ENCODE measurements around the gene AGAP4. TPM values are rescaled to one million over a fixed set of nuclear protein-coding genes. Genes with fewer than 3 reads are reported as not detected.

AGAP4 gene
- total RNA-seq, 2 experiments from 2014 or later: 20.7 to 22.0 TPM

Other genes with a start within 250 kb of the AGAP4 start
- 10 to 100 TPM; 15.7 to 21.1 TPM for gene ZFAND4, start 174.7 kb downstream of the AGAP4 start, total RNA-seq
- 10 to 100 TPM; 28.2 to 31.3 TPM for gene WASHC2C, start 120.2 kb downstream of the AGAP4 start, total RNA-seq
- 10 to 100 TPM; 56.0 to 73.9 TPM for gene TIMM23, start 125.0 kb upstream of the AGAP4 start, total RNA-seq
- 100 to 1,000 TPM in 1 of 2 experiments, 10 to 100 TPM in 1; 90.9 to 122 TPM for gene NCOA4, start 183.1 kb upstream of the AGAP4 start, total RNA-seq
- gene MSMB, start 198.8 kb upstream of the AGAP4 start, total RNA-seq: not detected

Measured in activated CD8-positive, alpha-beta memory T cell treated with anti-CD3 and anti-CD28 coated beads, Interleukin-2, amount 10 ng/mL, durations not matched to agents 7 days and 5 days (primary cell).